ENCODE measurements around the gene NMRAL1. TPM values are rescaled to one million over a fixed set of nuclear protein-coding genes. Genes with fewer than 3 reads are reported as not detected.

The NMRAL1 gene
- 47.1 and 69.1 TPM in 2 replicates for total RNA-seq (ENCODE audit: low replicate concordance)

- peak within 1 kb of the TSS; percentile 69 for H3K4me3 ChIP-seq
- peaks cover 4% of the 10 kb centered on the region for H3K36me3 Mint-ChIP-seq
- peaks cover 7% of the 10 kb centered on the region for H3K27me3 Mint-ChIP-seq (ENCODE audit: insufficient read depth, low read depth)
- peaks cover 4% of the 10 kb centered on the region for H3K27me3 ChIP-seq
- H3K27ac Mint-ChIP-seq, result no peak within 1 kb of the TSS
- H3K9ac ChIP-seq, result no peak within 1 kb of the TSS
- H3K4me1 ChIP-seq, result peaks cover 10% of the 10 kb centered on the region
- peaks cover 6% of the 10 kb centered on the region for H3K9me3 ChIP-seq (ENCODE audit: low read depth)
- peaks cover 8% of the 10 kb centered on the region for H3K9me3 Mint-ChIP-seq
- H3K4me1 Mint-ChIP-seq, result peaks cover 18% of the 10 kb centered on the region
- peaks cover 10% of the 10 kb centered on the region for H4K20me1 ChIP-seq (ENCODE audit: low read depth)
- no peak within 1 kb of the TSS for H3K27ac ChIP-seq
- peak within 1 kb of the TSS; percentile 83 for H3K4me2 ChIP-seq
- H2AFZ ChIP-seq (replicated peaks), result peak within 1 kb of the TSS; percentile 80
- DNase-seq (ENCODE audit: low spot score), result peak; percentile 90
- peak within 1 kb of the TSS; percentile 84 for H3K4me3 Mint-ChIP-seq
- H3K36me3 ChIP-seq, result no peaks in the 10 kb centered on the region
- H3F3A ChIP-seq (ENCODE audit: low read depth), result peaks cover 42% of the 10 kb centered on the region
- peaks cover 23% of the 10 kb centered on the region for H3K79me2 ChIP-seq (ENCODE audit: low read depth)
- TF ChIP-seq CTCF (IDR thresholded peaks at IDR 0.05) (no peak), EZH2 (IDR thresholded peaks at IDR 0.05) (no peak), EZH2phosphoT487 (IDR thresholded peaks at IDR 0.05) (no peak)
Measured at GRCh38 chr16:4474192-4474961, at the start of gene NMRAL1. NMRAL1 (minus strand) TSS chr16:4474625; CDS start chr16:4474132, 493 bp downstream.

- Histone ChIP-seq H3K9ac (no peak overlapping the region), H3K27me3 (no peaks in the 10 kb centered on the region), H3K27ac (no peak overlapping the region), H3K4me3 (no peak overlapping the region), H4K20me1 (ENCODE audit: low read depth) (peaks cover 39% of the 10 kb centered on the region), H3K9me3 (ENCODE audit: low read depth) (no peaks in the 10 kb centered on the region), H3K79me2 (ENCODE audit: low read depth) (peaks cover 8% of the 10 kb centered on the region), H2AFZ (replicated peaks) (no peak overlapping the region), H3K4me1 (peaks cover 15% of the 10 kb centered on the region), H3K36me3 (no peaks in the 10 kb centered on the region), H3F3A (ENCODE audit: low read depth) (peaks cover 14% of the 10 kb centered on the region), H3K4me2 (no peak overlapping the region)
- H3K36me3 Mint-ChIP-seq, result peaks cover 18% of the 10 kb centered on the region
- no peak for DNase-seq (ENCODE audit: low spot score)
- peaks cover 2% of the 10 kb centered on the region for H3K27me3 Mint-ChIP-seq (ENCODE audit: insufficient read depth, low read depth)
- H3K9me3 Mint-ChIP-seq, result no peaks in the 10 kb centered on the region
- peaks cover 40% of the 10 kb centered on the region for H3K4me1 Mint-ChIP-seq
- H3K27ac Mint-ChIP-seq, result no peak overlapping the region
- TF ChIP-seq EZH2 (IDR thresholded peaks at IDR 0.05), result no peak
- TF ChIP-seq CTCF (IDR thresholded peaks at IDR 0.05), result no peak
- no peak for TF ChIP-seq EZH2phosphoT487 (IDR thresholded peaks at IDR 0.05)
- H3K4me3 Mint-ChIP-seq, result no peak overlapping the region
Measured at GRCh38 chr16:4523686-4524085, 49.3 kb upstream of the NMRAL1 start.

- Histone ChIP-seq H3K9me3 (ENCODE audit: low read depth) (no peaks in the 10 kb centered on the region), H3F3A (ENCODE audit: low read depth) (peaks cover 22% of the 10 kb centered on the region), H2AFZ (replicated peaks) (no peak overlapping the region), H3K4me3 (no peak overlapping the region), H3K27ac (peak overlapping the region; percentile 43), H3K79me2 (ENCODE audit: low read depth) (peaks cover 8% of the 10 kb centered on the region), H4K20me1 (ENCODE audit: low read depth) (peaks cover 47% of the 10 kb centered on the region), H3K36me3 (no peaks in the 10 kb centered on the region), H3K4me2 (peak overlapping the region; percentile 8), H3K4me1 (peaks cover 15% of the 10 kb centered on the region), H3K9ac (no peak overlapping the region), H3K27me3 (no peaks in the 10 kb centered on the region)
- Mint-ChIP-seq H3K27me3 (ENCODE audit: insufficient read depth, low read depth) (peaks cover 2% of the 10 kb centered on the region), H3K36me3 (peaks cover 13% of the 10 kb centered on the region), H3K27ac (peak overlapping the region; percentile 66), H3K4me1 (peaks cover 39% of the 10 kb centered on the region), H3K4me3 (no peak overlapping the region), H3K9me3 (no peaks in the 10 kb centered on the region)
- peak; percentile 54 for DNase-seq (ENCODE audit: low spot score)
- TF ChIP-seq EZH2 (IDR thresholded peaks at IDR 0.05) (no peak), EZH2phosphoT487 (IDR thresholded peaks at IDR 0.05) (no peak), CTCF (IDR thresholded peaks at IDR 0.05) (no peak)
Measured at GRCh38 chr16:4522051-4522581, 47.7 kb upstream of the NMRAL1 start.
